GM19468 (cell line): Measurements from ENCODE around the gene RIN3.

Experiments used
- ATAC-seq: cut with Tn5 transposase; IDR thresholded peaks from one replicate; pipeline ENCODE4 v1.9.1; 2021; ENCODE audit warnings: mild to moderate bottlenecking, moderate library complexity, moderate number of reproducible peaks; ENCODE audit not compliant: unreplicated experiment; ENCODE audit errors: extremely low read depth

RIN3 gene

DNA sequence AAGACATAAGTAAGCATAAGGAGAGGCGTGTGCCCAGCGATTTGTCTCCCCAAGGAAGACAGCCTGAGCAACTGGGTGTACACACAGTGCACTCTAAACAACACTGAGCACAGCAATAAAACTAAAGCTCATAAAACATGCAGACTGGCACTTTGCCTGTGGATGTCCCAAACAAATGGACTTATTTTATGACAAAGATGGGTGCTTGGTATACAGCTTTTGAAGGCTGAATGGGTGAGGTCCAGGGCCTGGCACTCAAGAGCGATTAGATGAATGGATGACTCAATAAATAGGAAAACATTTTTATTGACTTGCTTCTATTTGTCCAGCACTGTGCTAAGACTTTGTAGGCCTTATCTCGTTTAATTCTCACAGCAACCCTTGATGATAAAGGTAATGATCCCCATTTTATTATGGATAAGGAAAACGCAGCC is 206.3 kb downstream of the RIN3 start:
- no peak for ATAC-seq

DNA sequence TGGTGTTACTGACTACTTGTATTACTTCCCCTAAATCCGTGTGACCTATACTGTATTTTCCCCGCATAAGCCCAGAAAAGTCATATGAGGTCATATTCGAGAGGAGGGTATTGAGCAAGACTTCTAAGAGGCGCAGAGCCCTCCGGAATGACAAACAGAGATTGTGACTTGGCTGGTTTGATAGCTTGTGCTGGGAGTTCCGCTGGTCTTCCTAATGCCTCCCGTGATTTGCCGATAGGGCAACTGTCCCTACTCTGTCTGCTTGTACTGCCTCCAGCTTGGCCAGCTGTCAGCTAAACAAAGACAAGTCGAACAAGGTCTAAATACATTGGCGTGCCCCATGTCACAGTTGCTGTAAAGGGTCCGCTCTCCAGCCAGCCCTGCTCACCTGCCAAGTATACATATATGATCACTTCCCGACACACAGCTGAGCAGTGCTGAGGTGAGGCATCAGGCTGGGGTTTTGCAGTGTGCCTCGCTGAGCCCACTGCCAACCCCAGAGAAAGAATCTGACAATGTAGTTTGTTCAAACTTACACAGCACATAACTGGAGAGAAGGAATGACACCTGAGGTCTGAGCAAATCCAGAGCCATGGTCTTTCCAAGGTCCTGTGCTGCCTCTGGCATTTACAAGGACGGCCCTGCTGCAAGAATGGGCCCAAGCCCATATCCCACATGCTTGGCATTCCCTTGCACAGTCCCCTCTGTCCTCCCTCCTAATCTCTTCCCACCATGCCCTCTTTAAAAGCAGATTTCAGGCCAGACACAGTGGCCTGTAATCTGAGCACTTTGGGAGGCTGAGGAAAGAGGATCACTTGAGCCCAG is 211.1 kb downstream of the RIN3 start:
- ATAC-seq = no peak

DNA sequence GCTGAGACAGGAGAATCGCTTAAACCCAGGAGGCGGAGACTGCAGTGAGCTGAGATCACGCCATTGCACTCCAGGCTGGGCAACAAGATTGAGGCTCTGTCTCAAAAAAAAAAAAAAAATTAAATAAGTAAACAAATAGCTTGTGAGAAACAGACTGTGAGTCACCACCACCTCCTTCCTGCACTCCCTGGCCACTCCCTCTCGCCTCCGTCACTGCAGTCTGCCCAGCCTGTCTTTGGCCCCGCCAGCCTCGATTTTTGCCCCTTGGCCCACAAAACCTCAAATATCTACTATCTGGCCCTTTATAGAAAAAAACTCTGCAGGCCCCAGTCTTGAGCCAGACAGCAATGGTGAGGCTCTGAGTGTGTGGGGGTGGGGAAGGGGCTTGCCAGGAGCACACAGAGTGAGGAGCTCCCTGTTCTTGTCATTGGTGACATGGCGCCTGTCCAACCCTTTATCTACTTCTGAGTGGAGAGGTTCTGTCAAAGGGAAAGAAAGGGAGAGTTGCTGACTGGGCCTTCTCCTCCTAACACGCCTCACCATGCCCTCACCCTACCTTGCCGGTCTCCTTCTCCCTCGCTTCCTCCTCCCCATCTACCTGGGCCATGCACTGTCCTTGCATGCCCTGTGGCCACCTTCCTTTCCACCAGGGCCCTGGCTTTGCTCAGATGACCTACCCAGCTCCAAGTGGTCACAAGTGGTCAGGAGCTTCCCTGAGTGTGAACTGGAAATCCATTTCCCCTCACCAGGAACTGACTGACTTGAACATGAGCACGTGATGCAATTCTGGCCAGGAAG is 212.8 kb downstream of the RIN3 start:
- ATAC-seq = no peak

DNA sequence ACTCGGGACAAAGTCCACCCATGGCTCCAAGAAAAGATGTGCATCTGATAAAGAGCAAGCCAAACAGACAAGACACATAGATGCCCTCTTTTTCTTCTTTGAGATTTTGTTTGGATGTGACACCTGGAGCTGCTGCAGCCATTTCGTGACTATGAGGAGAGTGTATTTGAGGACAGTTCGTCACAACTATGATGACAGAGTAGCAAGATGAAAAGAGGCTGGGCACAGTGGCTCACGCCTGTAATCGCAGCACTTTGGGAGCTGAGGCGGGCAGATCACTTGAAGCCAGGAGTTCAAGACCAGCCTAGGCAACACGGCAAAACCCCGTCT is 213.3 kb downstream of the RIN3 start:
- no peak for ATAC-seq

DNA sequence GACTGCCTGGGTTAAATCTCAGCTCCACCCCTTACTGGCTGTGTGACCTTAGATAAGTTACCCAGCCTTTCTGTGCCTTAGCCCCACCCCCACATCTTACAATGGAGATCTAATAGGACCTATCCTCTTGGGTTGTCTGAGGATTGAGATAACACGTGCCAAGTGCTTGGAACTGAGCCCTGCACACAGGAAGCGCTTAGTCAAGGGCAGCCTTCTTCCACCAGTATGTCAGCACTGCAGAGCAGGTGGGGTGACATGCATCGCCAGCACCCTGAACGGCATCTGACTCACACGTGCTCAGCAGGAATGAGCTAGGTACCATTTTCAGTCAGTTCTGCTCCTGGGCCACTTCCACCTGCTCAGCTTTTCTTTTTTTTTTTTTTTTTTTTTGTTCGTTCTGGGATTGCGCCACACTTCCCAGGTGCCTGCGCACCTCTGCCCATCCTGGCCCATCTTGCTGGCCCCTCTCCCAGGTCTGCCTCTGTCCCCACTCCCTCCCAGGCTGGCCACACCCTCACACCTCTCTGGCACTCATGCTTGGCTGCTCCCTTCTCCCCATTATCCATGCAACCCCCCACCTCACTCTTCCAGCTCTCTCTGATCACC is 215.3 kb downstream of the RIN3 start:
- ATAC-seq = peak; percentile 25

DNA sequence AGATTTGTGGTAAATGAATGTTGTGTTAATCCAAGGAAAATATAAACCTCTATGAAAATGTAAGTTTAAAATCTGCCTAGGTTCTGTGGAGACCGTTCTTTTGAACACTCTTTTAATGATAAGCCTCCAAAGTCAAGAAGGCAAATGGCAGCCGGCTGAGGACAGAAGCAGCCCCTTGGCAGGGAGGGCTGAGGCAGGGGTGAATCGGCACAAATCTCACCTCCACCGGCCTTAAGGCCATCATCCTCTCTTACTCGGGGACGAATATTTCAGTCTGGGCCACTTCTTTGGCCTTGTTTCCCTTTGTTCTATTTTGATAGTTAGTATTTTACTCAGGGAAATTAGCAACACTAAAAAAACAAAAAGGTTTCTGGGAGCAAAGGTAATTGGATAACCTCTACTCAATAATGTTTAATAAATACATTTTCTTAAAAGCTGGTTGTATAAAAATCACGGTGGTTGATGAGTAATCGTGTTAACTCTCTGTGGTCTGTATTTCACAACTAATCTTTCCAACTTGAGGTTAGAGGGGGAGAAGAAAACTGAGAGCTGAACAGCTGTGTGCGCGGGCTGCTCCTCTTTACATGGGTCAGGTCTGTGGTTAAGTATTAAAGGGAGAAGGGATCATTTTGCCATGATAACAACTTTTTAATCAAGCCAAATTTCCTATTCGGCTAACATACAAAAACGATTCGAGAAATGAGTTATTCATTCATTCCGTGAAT is 216.2 kb downstream of the RIN3 start:
- ATAC-seq = no peak

DNA sequence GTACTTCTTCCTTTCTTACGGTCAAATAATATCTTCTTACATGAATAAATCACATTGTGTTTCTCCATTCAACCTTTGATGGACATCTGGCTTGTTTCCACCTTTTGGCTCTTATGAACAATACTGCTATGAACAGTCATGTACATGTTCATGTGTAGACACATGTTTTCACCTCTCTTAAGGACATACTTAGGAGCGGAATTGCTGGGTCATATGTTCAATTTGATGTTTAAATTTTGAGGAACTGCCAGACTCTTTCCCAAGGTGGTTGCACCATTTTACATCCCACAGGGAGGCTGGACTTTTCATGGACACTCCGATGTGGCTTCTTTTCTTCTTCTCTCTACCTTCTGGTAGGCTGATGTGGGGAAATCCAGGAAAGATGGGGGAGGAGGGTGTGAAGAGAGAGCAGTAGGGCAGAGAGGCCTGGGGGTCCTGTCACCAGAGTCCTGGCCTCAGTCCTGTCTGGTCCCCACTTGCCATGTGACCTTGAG is 218.1 kb downstream of the RIN3 start:
- ATAC-seq = no peak

DNA sequence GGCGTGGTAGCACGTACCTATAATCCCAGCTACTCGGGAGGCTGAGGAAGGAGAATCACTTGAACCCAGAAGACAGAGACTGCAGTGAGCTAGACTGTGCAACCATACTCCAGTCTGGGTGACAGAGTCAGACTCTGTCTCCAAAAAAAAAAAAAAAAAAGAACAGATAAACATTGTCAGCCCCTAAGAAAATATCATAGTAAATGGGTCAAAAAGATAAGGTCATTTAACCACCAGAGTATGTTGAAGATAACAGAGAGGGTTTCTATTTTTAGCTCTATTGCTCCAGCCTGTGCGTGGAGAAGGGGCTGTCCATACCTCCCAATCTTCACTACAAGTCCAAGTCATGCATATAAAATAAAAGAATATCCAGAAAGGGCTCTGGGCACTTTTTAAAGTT is 219.4 kb downstream of the RIN3 start:
- no peak for ATAC-seq

DNA sequence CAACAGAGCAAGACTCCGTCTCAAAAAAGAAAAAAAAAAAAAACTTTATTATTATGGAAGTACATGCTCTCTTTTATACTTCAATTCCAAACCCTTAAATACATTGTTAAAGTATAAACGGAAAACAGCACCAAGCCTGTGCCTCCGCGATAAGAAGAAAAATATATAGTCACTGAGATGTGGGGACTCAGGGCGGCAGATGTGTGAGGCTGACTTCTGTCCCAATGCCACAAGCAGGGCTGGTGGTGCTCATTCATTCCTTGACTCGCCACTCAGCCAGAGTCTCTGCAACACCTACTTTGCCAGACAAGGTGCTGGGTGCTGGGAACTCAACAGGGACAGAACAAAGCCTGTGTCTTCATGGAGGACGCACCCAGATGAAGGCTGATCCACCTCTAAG is 221.0 kb downstream of the RIN3 start:
- no peak for ATAC-seq

DNA sequence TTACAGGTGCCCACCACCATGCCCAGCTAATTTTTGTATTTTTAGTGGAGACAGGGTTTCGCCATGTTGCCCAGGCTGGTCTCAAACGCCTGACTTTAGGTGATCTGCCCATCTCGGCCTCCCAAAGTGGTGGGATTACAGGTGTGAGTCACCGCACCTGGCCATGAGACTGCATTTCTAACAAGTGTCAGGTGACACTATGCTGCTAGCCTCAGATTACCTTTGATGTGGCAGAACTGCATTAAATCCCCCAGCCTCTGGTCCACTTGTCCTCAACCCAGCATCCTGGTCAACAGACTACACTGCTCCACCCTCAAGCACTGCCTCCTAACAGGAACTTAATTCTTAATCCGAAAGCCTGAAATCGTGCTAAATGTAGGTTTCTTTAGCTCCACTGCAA is 221.8 kb downstream of the RIN3 start:
- ATAC-seq = no peak

DNA sequence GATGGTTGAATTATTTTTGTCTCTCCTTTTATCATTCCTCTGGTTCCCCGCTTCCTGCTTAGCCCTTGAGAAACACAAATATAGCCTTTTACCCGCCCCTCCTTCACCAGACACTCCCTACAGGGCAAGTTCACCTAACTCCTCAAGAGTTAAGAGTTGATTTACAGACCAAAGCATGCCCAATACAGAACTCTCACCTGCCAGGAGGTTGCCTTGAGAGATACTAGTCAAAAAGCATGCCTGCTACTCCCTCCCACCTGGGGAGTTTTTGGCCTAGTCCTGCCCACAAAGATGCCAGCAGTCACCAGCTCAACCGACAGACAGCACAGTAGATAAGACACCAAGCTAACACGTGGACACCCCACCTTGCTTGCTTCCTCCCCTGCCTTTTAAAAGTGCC is 223.6 kb downstream of the RIN3 start:
- no peak for ATAC-seq

DNA sequence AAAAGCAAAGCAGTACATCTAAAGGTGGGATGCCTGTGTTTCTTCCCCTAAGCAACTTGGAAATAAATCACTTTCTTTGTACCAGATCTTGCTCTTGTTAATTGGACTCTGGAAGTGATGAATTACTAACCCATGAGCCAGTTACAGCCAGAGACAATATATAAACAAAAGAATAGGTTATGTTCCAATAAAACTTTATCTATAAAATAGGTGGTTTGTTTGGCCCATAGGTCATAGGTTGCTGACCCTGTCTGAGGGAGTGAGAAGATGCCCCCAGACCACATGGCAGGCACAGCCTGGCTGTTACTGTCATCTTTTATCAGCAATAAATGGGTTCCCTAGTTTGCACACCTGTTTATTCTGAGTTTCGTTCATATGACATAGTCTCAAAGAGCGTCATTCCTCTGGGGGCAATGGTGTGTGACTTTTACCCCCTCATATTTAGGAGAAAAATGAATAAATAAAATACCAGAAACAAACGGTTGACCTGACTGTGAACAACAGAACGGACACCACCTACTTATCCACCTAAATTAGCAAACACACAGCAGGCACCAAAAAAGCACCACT is 224.1 kb downstream of the RIN3 start:
- ATAC-seq = no peak
